Liver (tissue), 9 donors: ENCODE data around the gene TUFT1. TPM values are rescaled to one million over a fixed set of nuclear protein-coding genes. Genes with fewer than 3 reads are reported as not detected.

Experiments used
- DNase-seq: peaks from one replicate; pipeline ENCODE4 v3.0.0-alpha.2; 2017; ENCODE audit warnings: low spot score
- H3K27ac ChIP-seq, 2 donors: one replicate each; pipeline ENCODE4 v1.7.0; 2013; ENCODE audit warnings: inconsistent platforms in 2 of 2, low read length in 2 of 2, control low read depth in 1 of 2, low read depth in 1 of 2, mild to moderate bottlenecking in 1 of 2
- H3K27me3 ChIP-seq, 4 donors: one replicate each; pipeline versions ENCODE4 v1.6.1 to v1.7.0; 2013; ENCODE audit warnings: low read length in 3 of 4, inconsistent platforms in 1 of 4, mild to moderate bottlenecking in 1 of 4, moderate library complexity in 1 of 4; ENCODE audit not compliant: control insufficient read depth in 4 of 4, insufficient read depth in 4 of 4
- H3K36me3 ChIP-seq, 4 donors: one replicate each; pipeline versions ENCODE4 v1.6.1 to v1.7.0; 2013; ENCODE audit warnings: low read length in 3 of 4, mild to moderate bottlenecking in 3 of 4, low read depth in 1 of 4, moderate library complexity in 1 of 4; ENCODE audit not compliant: control insufficient read depth in 4 of 4, insufficient read depth in 3 of 4
- H3K4me1 ChIP-seq, 4 donors: one replicate each; pipeline versions ENCODE4 v1.6.1 to v1.7.0; 2013; ENCODE audit warnings: low read length in 3 of 4, mild to moderate bottlenecking in 3 of 4, moderate library complexity in 1 of 4; ENCODE audit not compliant: control insufficient read depth in 4 of 4, insufficient read depth in 4 of 4
- H3K4me3 ChIP-seq, 3 donors: one replicate each; pipeline versions ENCODE4 v1.6.1 to v1.7.0; 2013; ENCODE audit warnings: low read length in 3 of 3, control low read depth in 1 of 3, low read depth in 1 of 3, mild to moderate bottlenecking in 1 of 3
- H3K9ac ChIP-seq, 2 donors: one replicate each; pipeline ENCODE4 v1.7.0; 2013; ENCODE audit warnings: low read length in 2 of 2, mild to moderate bottlenecking in 2 of 2, moderate library complexity in 2 of 2, control low read depth in 1 of 2, low read depth in 1 of 2
- H3K9me3 ChIP-seq, 4 donors: one replicate each; pipeline versions ENCODE4 v1.6.1 to v1.7.0; 2013; ENCODE audit warnings: low read length in 3 of 4; ENCODE audit not compliant: control insufficient read depth in 4 of 4
- ATF3 ChIP-seq: IDR thresholded peaks from 2 replicates; pipeline ENCODE4 v1.6.1; 2016; ENCODE audit warnings: antibody characterized with exemption
- CTCF ChIP-seq: fragments of 150-350 bp; IDR thresholded peaks from 2 replicates; pipeline ENCODE4 v1.5.1; 2017; ENCODE audit warnings: improper control_type of control experiment, low read depth, low read length; ENCODE audit not compliant: missing input control
- EGR1 ChIP-seq, 2 donors: IDR thresholded peaks; 2 replicates each; pipeline ENCODE4 v1.6.1; 2016 to 2018; ENCODE audit warnings: antibody characterized with exemption in 2 of 2, low read depth in 2 of 2
- FOXA1 ChIP-seq: IDR thresholded peaks from 2 replicates; pipeline ENCODE4 v1.6.1; 2016; ENCODE audit warnings: antibody characterized with exemption
- FOXA2 ChIP-seq: IDR thresholded peaks from 2 replicates; pipeline ENCODE4 v1.6.1; 2016; ENCODE audit warnings: antibody characterized with exemption
- GABPA ChIP-seq, 2 donors: IDR thresholded peaks in 1 of 2; conservative IDR thresholded peaks in 1 of 2; 2 replicates each; pipeline ENCODE4 v1.6.1; 2016; ENCODE audit warnings: antibody characterized with exemption in 2 of 2, mild to moderate bottlenecking in 1 of 2, moderate library complexity in 1 of 2
- HNF4A ChIP-seq, 2 donors: conservative IDR thresholded peaks; 2 replicates each; pipeline ENCODE4 v1.6.1; 2016; ENCODE audit warnings: antibody characterized with exemption in 2 of 2, mild to moderate bottlenecking in 2 of 2
- HNF4G ChIP-seq: IDR thresholded peaks from 2 replicates; pipeline ENCODE4 v1.6.1; 2016; ENCODE audit warnings: antibody characterized with exemption
- JUND ChIP-seq, 2 donors: IDR thresholded peaks; 2 replicates each; pipeline ENCODE4 v1.6.1; 2016; ENCODE audit warnings: antibody characterized with exemption in 2 of 2
- NR2F2 ChIP-seq: IDR thresholded peaks from 2 replicates; pipeline ENCODE4 v1.6.1; 2016; ENCODE audit warnings: antibody characterized with exemption
- RAD21 ChIP-seq, 2 donors: IDR thresholded peaks; 2 replicates each; pipeline ENCODE4 v1.6.1; 2016; ENCODE audit warnings: antibody characterized with exemption in 2 of 2, mild to moderate bottlenecking in 2 of 2
- RXRA ChIP-seq, 2 donors: IDR thresholded peaks; 2 replicates each; pipeline ENCODE4 v1.6.1; 2017 to 2018; ENCODE audit warnings: antibody characterized with exemption in 2 of 2, mild to moderate bottlenecking in 1 of 2
- SP1 ChIP-seq: IDR thresholded peaks from 2 replicates; pipeline ENCODE4 v1.6.1; 2018; ENCODE audit warnings: antibody characterized with exemption, mild to moderate bottlenecking
- TAF1 ChIP-seq: conservative IDR thresholded peaks from 2 replicates; pipeline ENCODE4 v1.6.1; 2016; ENCODE audit warnings: antibody characterized with exemption, mild to moderate bottlenecking
- YY1 ChIP-seq: IDR thresholded peaks from 2 replicates; pipeline ENCODE4 v1.6.1; 2016; ENCODE audit warnings: antibody characterized with exemption, mild to moderate bottlenecking
- WGBS: extraction: QIAGEN DNeasy Blood & Tissue Kit; methylation state at CpG from one replicate; pipeline ENCODE4 v1.1.7; 2013; 5-methylcytosine and 5-hydroxymethylcytosine counted together
- polyA plus RNA-seq, 2 donors: library from polyadenylated mRNA; stranded (reverse) in 1 of 2; unstranded in 1 of 2; fragments of 200-250 nt in 1 of 2; fragments of >200 nt in 1 of 2; fragmentation: Nextera tagmentation in 1 of 2; extraction: Ambion mirVana in 1 of 2; gene quantifications; one replicate each; pipeline versions ENCODE4 v1.2.1 to v1.2.3, GENCODE V29; 2013 to 2015
- total RNA-seq, 2 donors: library from RNA; depleted of rRNA; stranded (reverse); fragments of >200 nt; gene quantifications; one replicate each; pipeline ENCODE4 v1.2.3, GENCODE V29; 2014
- TF ChIP-seq, protein P1 (sequence below): IDR thresholded peaks from 2 replicates; pipeline ENCODE4 v1.6.1; 2016; ENCODE audit warnings: antibody characterized with exemption
- TF ChIP-seq, protein P2 (sequence below): IDR thresholded peaks from 2 replicates; pipeline ENCODE4 v1.6.1; 2016; ENCODE audit warnings: antibody characterized with exemption, mild to moderate bottlenecking
- TF ChIP-seq, protein P3 (sequence below): IDR thresholded peaks from 2 replicates; pipeline ENCODE4 v1.6.1; 2016; ENCODE audit warnings: antibody characterized with exemption
- donor health status: healthy.
- donor health status: healthy.
- donor health status: healthy.
- donor health status: healthy.
- donor health status: healthy.

The TUFT1 gene
- total and polyA plus RNA-seq, 4 donors = 1.7 to 4.8 (median 3.0) TPM

DNA sequence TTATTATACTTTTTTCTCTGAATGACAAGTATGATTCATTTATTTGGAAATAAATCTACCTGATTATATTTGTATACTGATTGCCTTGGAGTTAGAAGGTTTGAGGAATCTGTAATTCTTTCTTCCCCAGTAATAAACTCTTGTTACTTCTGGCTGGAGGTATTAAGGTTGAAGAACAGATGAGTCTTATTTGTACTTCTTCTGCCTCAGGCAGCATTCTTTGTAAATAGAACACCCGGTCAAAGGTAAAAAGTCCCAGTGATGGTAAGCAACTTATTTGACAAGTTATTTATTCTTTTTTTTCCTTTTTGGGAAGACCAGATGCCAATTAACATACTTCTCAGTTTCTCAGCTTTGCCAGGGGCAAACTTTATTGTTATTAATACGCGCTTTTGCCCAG is 84.7 kb downstream of the TUFT1 start (continued):
- TF ChIP-seq JUND (IDR thresholded peaks at IDR 0.05) = no peak
- no peak for TF ChIP-seq GABPA (IDR thresholded peaks at IDR 0.05 in 1 of 2, conservative IDR thresholded peaks at IDR 0.05 in 1 of 2)
- TF ChIP-seq FOXA1 = no peak
- TF ChIP-seq FOXA2 = no peak
- TF ChIP-seq, protein P1, sequence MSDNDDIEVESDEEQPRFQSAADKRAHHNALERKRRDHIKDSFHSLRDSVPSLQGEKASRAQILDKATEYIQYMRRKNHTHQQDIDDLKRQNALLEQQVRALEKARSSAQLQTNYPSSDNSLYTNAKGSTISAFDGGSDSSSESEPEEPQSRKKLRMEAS = no peak
- no peak for TF ChIP-seq NR2F2
- no peak for TF ChIP-seq HNF4A (conservative IDR thresholded peaks at IDR 0.05)
- TF ChIP-seq SP1 = no peak
- TF ChIP-seq ATF3 = no peak

DNA sequence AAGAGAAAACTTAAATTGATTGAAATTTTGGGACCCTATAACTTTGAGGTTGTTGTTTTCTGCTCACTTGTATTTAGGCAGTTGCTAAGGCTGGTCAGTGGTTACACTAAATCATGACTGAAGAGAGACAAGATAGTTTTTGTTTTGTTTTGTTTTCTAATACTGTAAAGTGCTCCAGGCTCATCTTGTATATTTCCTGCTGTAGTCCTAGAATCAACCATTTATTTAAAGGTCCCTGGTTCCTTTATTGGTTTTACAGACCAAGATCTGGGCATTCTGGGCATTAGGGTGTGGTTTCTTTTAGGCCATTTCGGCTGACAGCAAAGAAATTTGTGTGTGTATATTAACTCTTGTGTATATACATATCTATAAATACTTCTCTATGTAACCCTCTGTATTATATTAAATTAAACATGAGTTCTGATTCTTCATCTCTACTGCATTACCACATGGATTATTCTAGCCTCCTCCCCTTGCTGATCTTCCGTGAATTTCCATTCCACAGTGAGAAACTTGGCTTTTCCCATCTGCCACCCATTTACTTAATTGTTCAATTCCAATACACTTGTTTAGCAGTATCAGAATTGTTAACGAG is 86.7 kb downstream of the TUFT1 start:
- no peaks in the 10 kb centered on the region for H3K4me1 ChIP-seq
- no peak overlapping the region for H3K27ac ChIP-seq
- H3K4me3 ChIP-seq = no peak overlapping the region
- H3K9me3 ChIP-seq = no peaks in the 10 kb centered on the region
- 93% methylated on average over 3 of the region's 3 CpGs for WGBS
- DNase-seq = no peak
- no peak overlapping the region for H3K9ac ChIP-seq
- no peak for TF ChIP-seq FOXA2
- TF ChIP-seq ATF3 = no peak
- no peak for TF ChIP-seq GABPA (IDR thresholded peaks at IDR 0.05 in 1 of 2, conservative IDR thresholded peaks at IDR 0.05 in 1 of 2)
- TF ChIP-seq EGR1 (IDR thresholded peaks at IDR 0.05; ENCODE audit: low read depth in 2 of 2) = no peak
- no peak for TF ChIP-seq TAF1
- H3K36me3 ChIP-seq = no peaks in the 10 kb centered on the region
- no peaks in the 10 kb centered on the region for H3K27me3 ChIP-seq

DNA sequence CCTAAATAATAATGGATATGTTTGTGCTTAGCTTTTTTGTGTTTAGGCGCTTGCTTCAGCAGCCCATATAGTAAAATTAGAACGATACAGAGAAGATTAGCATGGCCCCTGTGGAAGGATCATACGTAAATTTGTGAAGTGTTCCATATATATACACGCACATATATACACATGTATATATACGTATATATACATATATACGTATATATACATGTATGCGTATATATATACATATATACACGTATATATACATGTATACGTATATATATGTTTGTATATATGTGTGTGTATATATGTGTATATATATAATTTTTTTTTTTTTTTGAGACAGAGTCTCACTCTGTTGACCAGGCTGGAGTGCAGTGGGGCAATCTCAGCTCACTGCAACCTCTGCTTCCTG is 89.2 kb downstream of the TUFT1 start:
- TF ChIP-seq ATF3 = no peak
- no peak for TF ChIP-seq EGR1 (IDR thresholded peaks at IDR 0.05; ENCODE audit: low read depth in 2 of 2)
- TF ChIP-seq FOXA2 = no peak
- no peak for TF ChIP-seq RXRA (IDR thresholded peaks at IDR 0.05)
- no peak for TF ChIP-seq RAD21 (IDR thresholded peaks at IDR 0.05)
- TF ChIP-seq JUND (IDR thresholded peaks at IDR 0.05) = no peak
- TF ChIP-seq CTCF = no peak
- TF ChIP-seq TAF1 = no peak
- no peak for TF ChIP-seq HNF4A (conservative IDR thresholded peaks at IDR 0.05)
- TF ChIP-seq, protein P1 = no peak
- TF ChIP-seq FOXA1 = no peak
- no peak for TF ChIP-seq SP1
- TF ChIP-seq NR2F2 = no peak
- no peak for TF ChIP-seq HNF4G
- TF ChIP-seq, protein P2, sequence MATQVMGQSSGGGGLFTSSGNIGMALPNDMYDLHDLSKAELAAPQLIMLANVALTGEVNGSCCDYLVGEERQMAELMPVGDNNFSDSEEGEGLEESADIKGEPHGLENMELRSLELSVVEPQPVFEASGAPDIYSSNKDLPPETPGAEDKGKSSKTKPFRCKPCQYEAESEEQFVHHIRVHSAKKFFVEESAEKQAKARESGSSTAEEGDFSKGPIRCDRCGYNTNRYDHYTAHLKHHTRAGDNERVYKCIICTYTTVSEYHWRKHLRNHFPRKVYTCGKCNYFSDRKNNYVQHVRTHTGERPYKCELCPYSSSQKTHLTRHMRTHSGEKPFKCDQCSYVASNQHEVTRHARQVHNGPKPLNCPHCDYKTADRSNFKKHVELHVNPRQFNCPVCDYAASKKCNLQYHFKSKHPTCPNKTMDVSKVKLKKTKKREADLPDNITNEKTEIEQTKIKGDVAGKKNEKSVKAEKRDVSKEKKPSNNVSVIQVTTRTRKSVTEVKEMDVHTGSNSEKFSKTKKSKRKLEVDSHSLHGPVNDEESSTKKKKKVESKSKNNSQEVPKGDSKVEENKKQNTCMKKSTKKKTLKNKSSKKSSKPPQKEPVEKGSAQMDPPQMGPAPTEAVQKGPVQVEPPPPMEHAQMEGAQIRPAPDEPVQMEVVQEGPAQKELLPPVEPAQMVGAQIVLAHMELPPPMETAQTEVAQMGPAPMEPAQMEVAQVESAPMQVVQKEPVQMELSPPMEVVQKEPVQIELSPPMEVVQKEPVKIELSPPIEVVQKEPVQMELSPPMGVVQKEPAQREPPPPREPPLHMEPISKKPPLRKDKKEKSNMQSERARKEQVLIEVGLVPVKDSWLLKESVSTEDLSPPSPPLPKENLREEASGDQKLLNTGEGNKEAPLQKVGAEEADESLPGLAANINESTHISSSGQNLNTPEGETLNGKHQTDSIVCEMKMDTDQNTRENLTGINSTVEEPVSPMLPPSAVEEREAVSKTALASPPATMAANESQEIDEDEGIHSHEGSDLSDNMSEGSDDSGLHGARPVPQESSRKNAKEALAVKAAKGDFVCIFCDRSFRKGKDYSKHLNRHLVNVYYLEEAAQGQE = no peak
- TF ChIP-seq, protein P3, sequence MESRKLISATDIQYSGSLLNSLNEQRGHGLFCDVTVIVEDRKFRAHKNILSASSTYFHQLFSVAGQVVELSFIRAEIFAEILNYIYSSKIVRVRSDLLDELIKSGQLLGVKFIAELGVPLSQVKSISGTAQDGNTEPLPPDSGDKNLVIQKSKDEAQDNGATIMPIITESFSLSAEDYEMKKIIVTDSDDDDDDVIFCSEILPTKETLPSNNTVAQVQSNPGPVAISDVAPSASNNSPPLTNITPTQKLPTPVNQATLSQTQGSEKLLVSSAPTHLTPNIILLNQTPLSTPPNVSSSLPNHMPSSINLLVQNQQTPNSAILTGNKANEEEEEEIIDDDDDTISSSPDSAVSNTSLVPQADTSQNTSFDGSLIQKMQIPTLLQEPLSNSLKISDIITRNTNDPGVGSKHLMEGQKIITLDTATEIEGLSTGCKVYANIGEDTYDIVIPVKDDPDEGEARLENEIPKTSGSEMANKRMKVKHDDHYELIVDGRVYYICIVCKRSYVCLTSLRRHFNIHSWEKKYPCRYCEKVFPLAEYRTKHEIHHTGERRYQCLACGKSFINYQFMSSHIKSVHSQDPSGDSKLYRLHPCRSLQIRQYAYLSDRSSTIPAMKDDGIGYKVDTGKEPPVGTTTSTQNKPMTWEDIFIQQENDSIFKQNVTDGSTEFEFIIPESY = no peak
- no peak for TF ChIP-seq YY1
- no peak for TF ChIP-seq GABPA (IDR thresholded peaks at IDR 0.05 in 1 of 2, conservative IDR thresholded peaks at IDR 0.05 in 1 of 2)
- Histone ChIP-seq H3K36me3 (no peaks in the 10 kb centered on the region), H3K9me3 (no peaks in the 10 kb centered on the region), H3K27me3 (no peaks in the 10 kb centered on the region), H3K4me3 (no peak overlapping the region), H3K4me1 (no peaks in the 10 kb centered on the region), H3K9ac (no peak overlapping the region), H3K27ac (no peak overlapping the region)
- DNase-seq = no peak
- WGBS = 80% methylated on average over 9 of the region's 9 CpGs
